A673 (cell line): ENCODE data around the gene BHLHA15.

ENCODE experiments used
- EZH2 ChIP-seq: fragments of 200-600 bp; sonication (generic); IDR thresholded peaks from 2 replicates; pipeline ENCODE4 v1.6.1; 2017; ENCODE audit warnings: borderline replicate concordance, low read depth, mild to moderate bottlenecking, mixed read lengths, antibody characterized with exemption, low read length; ENCODE audit not compliant: poor library complexity, severe bottlenecking
- TF ChIP-seq, protein P1 (sequence below): fragments of 300-800, 200-600 bp; sonication (generic); conservative IDR thresholded peaks from 2 replicates; pipeline ENCODE4 v1.5.1; 2017; ENCODE audit warnings: low read depth, mild to moderate bottlenecking, antibody characterized with exemption, low read length, moderate library complexity, mixed read lengths

DNA sequence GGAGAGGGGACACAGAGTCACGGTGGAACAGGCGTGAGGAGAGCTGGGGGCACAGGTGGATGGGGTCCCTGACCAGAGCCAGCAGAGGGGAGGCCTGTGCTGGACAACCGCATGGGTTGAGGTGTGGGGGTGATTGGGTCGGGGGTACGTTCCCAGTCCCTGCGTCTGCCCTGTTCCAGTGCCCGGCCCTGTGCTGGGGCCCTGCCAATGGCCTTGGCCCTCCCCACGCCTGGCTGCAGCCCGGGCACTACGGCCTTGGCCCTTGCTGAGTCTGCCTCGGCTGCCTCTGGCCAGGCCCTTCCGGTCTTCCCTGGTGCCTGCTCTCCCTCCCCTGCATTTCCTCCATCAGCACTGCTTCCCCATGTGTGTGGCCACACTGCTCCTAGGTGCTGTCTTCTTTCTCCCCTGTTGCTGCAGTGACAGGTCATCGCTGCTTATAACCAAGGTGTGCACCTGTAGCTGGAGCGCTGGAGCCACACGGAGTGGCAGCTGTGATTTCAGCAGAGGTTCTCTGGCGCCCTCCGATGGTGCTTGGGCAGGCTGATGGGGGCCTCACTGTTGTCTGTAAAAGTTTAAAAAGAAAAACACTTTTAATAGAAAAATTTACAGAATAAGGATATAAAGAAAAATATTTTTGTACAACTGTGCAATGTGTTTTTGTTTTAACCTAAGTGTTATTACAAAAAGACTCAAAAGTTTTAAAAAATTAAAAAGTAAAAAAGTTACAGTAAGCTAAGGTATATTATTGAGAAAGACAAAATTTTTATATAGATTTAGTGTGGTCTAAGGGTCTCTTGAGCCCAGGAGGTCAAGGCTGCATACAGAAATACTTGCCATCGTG lies 45.2 kb upstream of the BHLHA15 start:
- TF ChIP-seq, protein P1, sequence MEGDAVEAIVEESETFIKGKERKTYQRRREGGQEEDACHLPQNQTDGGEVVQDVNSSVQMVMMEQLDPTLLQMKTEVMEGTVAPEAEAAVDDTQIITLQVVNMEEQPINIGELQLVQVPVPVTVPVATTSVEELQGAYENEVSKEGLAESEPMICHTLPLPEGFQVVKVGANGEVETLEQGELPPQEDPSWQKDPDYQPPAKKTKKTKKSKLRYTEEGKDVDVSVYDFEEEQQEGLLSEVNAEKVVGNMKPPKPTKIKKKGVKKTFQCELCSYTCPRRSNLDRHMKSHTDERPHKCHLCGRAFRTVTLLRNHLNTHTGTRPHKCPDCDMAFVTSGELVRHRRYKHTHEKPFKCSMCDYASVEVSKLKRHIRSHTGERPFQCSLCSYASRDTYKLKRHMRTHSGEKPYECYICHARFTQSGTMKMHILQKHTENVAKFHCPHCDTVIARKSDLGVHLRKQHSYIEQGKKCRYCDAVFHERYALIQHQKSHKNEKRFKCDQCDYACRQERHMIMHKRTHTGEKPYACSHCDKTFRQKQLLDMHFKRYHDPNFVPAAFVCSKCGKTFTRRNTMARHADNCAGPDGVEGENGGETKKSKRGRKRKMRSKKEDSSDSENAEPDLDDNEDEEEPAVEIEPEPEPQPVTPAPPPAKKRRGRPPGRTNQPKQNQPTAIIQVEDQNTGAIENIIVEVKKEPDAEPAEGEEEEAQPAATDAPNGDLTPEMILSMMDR: peak; percentile 74
- TF ChIP-seq EZH2: no peak
